Ectodermal cell (in vitro differentiated cells): ENCODE results near the gene COL3A1.

Source experiments
- H3K27ac ChIP-seq: 2 replicates; pipeline ENCODE4 v1.7.0; 2013; ENCODE audit warnings: mild to moderate bottlenecking, low read depth, low read length; ENCODE audit not compliant: insufficient read depth, poor library complexity, severe bottlenecking
- H3K27me3 ChIP-seq: 2 replicates; pipeline ENCODE4 v1.7.0; 2013; ENCODE audit warnings: mild to moderate bottlenecking, low read length; ENCODE audit not compliant: insufficient read depth, control insufficient read depth, poor library complexity, severe bottlenecking
- H3K36me3 ChIP-seq: one replicate; pipeline ENCODE4 v1.7.0; 2013; ENCODE audit warnings: low read length; ENCODE audit not compliant: control insufficient read depth, insufficient read depth
- H3K4me1 ChIP-seq: one replicate; pipeline ENCODE4 v1.7.0; 2013; ENCODE audit warnings: low read length; ENCODE audit not compliant: control insufficient read depth, insufficient read depth
- H3K4me3 ChIP-seq: 2 replicates; pipeline ENCODE4 v1.7.0; 2013; ENCODE audit warnings: low read depth, low read length, control low read depth; ENCODE audit not compliant: insufficient read depth
- H3K9me3 ChIP-seq: 2 replicates; pipeline ENCODE4 v1.7.0; 2013; ENCODE audit warnings: mild to moderate bottlenecking, low read length, moderate library complexity; ENCODE audit not compliant: control insufficient read depth
- WGBS, 2 experiments: methylation state at CpG; one replicate each; pipeline ENCODE4 v1.1.7; 2013; ENCODE audit warnings: missing lambda C conversion rate in 2 of 2; 5-methylcytosine and 5-hydroxymethylcytosine counted together

Gene COL3A1

DNA sequence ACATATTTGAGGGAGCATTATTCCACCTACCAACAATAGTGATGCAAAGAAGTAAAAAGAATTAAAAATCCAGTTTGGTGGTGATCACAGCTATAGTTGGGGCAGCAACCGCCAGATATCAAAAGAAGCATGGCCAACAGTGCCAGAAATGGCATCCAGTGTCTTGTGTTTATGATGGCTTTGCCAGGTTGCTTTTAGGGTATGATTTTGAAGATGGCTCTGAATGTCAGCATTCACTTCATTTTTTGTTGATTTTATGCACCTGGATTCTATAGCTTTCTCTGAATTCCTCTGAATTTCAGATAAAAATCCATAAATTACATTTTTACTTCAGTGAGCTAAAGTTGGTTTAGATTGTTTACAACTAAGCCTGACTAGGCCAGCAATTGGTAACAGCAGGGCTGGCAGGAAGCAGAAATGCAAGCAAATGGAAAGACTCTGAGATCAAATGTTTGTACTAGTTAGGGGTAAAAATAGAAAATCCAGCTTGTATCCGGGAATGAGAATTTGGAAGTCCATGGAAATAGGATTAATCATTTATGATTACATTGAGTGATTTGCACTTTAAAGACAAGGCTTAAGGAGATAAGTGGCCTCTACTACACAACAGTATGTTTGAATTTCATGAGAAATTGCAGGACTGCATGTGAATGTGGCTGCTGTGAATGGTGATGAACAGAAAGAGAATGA is 40.4 kb downstream of the COL3A1 start:
- no peaks in the 10 kb centered on the region for H3K9me3 ChIP-seq
- peaks cover 13% of the 10 kb centered on the region for H3K4me1 ChIP-seq
- H3K27me3 ChIP-seq, result no peaks in the 10 kb centered on the region
- no peaks in the 10 kb centered on the region for H3K36me3 ChIP-seq
- H3K27ac ChIP-seq, result no peak overlapping the region
- 89 to 91% methylated on average over 2 of the region's 2 CpGs for WGBS, 2 experiments
- H3K4me3 ChIP-seq, result no peak overlapping the region

DNA sequence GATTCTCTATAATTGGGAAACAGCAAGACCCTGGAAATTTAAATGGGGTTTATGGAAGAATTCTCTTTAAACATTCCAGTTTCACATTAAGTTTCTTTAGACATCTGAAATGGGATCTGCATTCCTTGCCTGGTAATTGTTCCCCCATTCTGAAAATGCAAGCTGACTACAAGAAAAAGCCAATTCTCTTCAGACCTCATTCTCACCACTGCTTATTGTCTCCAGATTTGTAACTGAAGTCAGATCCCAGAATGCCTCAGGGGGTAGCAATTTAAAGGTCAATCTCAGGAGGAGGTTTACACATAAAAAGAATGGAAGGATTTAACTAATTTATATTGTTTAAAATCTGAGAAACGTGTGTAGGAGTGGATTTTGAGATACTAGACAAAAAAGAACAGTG is 41.2 kb downstream of the COL3A1 start:
- Histone ChIP-seq H3K27ac (no peak overlapping the region), H3K4me1 (peaks cover 13% of the 10 kb centered on the region), H3K9me3 (no peaks in the 10 kb centered on the region)

DNA sequence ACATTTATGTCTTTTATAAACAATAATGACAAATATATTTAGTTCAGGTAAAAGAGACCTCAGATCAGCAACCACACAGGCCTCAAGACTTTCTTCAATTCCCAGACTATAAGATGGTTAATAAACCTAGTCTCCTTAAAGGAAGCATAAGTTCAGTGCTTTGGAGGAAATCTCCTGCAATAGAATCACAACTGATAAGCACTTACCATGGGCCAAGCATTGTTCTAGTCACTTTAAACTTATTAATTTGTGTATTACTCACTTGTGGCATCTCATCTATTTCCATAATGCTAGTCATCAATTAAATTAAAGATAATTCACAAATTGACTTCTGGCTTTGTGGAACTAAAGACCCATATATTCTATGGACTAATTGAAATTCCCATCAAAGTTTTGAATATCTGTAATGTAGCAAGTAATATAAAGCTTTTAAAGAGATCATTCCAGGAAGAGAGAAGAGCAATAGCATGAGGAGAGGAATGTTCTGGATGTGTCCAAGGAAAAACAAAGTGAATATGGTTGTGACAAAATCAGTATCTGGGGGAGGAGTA is 42.2 kb downstream of the COL3A1 start:
- H3K4me1 ChIP-seq, result peaks cover 13% of the 10 kb centered on the region
- H3K27me3 ChIP-seq, result no peaks in the 10 kb centered on the region
- no peak overlapping the region for H3K27ac ChIP-seq
- H3K9me3 ChIP-seq, result no peaks in the 10 kb centered on the region
- no peaks in the 10 kb centered on the region for H3K36me3 ChIP-seq
- no peak overlapping the region for H3K4me3 ChIP-seq

More for the DNA sequence above, 41.2 kb downstream of the COL3A1 start:
- no peaks in the 10 kb centered on the region for H3K27me3 ChIP-seq
- H3K36me3 ChIP-seq, result no peaks in the 10 kb centered on the region
- H3K4me3 ChIP-seq, result no peak overlapping the region
- 0 to 18% methylated on average over 1 of the region's 1 CpG for WGBS, 2 experiments

DNA sequence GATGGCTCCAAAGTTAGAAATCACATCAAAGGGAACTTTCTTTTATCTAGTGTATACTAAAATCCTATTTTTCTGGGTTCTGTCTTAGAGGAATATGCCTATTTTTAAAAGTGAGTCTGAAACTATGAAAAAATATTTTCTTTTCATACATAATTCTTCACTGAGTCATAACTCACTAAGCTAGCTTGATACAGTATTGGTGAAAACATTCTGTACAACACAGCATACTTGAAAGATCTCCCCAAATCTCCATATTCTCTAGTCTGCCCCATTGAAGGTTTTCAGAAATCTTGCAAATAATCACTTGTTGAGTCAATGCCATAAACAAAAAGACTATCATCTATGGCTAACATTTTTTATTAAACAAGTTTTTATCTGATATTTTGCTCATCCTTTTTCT is 44.5 kb downstream of the COL3A1 start:
- no peak overlapping the region for H3K27ac ChIP-seq
- H3K4me1 ChIP-seq, result peaks cover 13% of the 10 kb centered on the region
- no peaks in the 10 kb centered on the region for H3K9me3 ChIP-seq
- H3K4me3 ChIP-seq, result no peak overlapping the region
- no peaks in the 10 kb centered on the region for H3K27me3 ChIP-seq
- H3K36me3 ChIP-seq, result no peaks in the 10 kb centered on the region

DNA sequence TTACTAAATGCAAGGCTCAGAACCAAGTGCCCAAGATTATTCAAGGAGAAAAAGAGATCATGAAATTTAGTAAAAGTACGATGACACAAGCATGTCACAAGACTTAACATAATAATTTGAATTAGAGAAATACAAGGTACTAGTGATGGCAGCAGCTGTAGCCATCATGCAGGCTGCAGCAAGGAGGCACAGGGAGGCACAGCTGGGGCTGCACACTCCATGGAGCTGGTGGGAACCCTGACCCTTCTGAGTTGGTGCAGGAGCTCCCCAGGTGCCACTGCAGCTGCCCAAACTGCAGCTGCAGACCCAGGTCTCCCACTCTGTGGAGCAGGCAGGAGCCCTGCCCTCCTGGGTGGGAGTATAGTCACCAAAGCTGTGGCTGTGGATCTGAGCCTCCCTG is 46.0 kb downstream of the COL3A1 start:
- Histone ChIP-seq H3K27me3 (no peaks in the 10 kb centered on the region), H3K9me3 (no peaks in the 10 kb centered on the region), H3K36me3 (no peaks in the 10 kb centered on the region), H3K4me3 (no peak overlapping the region), H3K4me1 (peaks cover 5% of the 10 kb centered on the region), H3K27ac (no peak overlapping the region)
- WGBS, 2 experiments, result 94 to 100% methylated on average over 1 of the region's 1 CpG

DNA sequence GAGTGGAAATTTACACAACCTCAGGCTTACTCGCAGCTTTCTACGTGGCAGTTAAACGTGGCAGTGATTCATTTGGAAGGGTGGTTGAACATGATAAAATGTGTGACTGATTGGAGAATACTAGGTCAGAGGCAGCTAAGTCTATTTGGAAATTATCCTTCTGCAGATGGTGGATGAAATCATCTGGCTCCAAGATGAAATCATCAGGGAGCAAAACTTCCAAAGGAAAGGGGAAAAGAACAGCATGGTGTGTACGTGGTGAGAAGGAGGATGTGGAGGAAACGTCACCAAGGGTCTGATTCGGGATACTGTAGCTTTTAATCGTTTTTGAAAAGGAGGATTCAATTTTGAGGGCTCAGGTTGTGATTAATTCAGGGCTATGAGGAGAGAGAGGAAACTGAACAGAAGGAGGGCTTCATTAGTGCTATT is 47.9 kb downstream of the COL3A1 start:
- no peaks in the 10 kb centered on the region for H3K9me3 ChIP-seq
- no peaks in the 10 kb centered on the region for H3K27me3 ChIP-seq
- H3K36me3 ChIP-seq, result no peaks in the 10 kb centered on the region
- H3K27ac ChIP-seq, result no peak overlapping the region
- 90 to 93% methylated on average over 7 of the region's 7 CpGs for WGBS, 2 experiments
- no peaks in the 10 kb centered on the region for H3K4me1 ChIP-seq
- no peak overlapping the region for H3K4me3 ChIP-seq

DNA sequence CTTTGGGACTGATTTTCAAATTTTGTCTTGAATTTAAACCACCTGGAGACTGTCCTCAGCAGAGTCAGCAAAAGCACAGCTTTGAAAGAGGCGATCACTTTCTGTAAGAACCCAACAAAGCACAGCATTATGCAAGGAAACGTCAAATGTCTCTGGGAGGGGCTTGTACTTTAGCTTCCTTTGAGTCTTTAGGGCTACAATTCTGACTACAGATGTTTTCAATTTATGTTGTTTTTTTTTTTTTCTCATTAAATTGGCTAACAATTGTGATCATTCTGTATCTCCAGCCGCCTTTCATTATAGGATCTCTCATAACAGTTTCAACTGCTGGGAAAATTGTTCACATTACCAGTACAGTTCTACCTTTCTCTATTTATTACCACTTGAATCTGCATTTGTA is 48.3 kb downstream of the COL3A1 start:
- H3K36me3 ChIP-seq, result no peaks in the 10 kb centered on the region
- no peaks in the 10 kb centered on the region for H3K9me3 ChIP-seq
- no peak overlapping the region for H3K27ac ChIP-seq
- WGBS, 2 experiments, result 82 to 93% methylated on average over 3 of the region's 3 CpGs
- H3K27me3 ChIP-seq, result no peaks in the 10 kb centered on the region
- H3K4me1 ChIP-seq, result no peaks in the 10 kb centered on the region
- no peak overlapping the region for H3K4me3 ChIP-seq

DNA sequence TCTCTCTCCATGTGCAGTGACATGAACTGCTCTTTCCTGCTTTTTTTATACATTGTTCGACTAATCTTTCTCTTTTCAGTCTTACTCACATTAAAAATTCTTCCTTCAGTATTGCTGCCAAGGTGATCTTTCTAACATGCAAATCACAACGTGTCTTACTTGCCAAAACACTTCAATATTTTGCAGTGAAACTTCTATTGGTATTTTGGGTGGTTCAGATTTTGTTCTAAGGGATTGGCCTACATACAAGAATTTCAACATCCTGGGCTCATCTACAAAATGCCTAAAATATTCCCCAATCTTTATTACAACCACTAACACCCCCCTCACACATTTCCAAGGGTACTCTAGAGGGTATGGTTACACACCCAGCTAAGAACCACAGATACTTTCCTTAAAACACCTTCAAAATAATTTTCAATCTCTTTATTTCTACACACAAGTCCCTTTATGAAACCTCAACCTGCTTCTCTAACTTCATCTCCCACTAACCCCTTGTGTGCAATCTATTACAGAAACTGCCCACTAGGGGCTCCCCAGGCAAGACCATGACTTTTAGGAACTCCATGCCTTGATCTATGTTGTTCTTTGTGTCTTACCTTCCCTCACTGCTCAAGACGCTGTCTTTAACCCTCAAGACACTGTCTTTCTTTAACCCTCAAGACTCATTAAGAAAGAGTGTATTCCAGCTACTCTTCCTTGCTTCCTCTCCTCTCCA is 50.9 kb downstream of the COL3A1 start:
- Histone ChIP-seq H3K4me3 (no peak overlapping the region), H3K4me1 (no peaks in the 10 kb centered on the region), H3K9me3 (no peaks in the 10 kb centered on the region), H3K27ac (no peak overlapping the region), H3K36me3 (no peaks in the 10 kb centered on the region), H3K27me3 (no peaks in the 10 kb centered on the region)
- WGBS, 2 experiments, result 64 to 74% methylated on average over 2 to 3 of the region's 3 CpGs

DNA sequence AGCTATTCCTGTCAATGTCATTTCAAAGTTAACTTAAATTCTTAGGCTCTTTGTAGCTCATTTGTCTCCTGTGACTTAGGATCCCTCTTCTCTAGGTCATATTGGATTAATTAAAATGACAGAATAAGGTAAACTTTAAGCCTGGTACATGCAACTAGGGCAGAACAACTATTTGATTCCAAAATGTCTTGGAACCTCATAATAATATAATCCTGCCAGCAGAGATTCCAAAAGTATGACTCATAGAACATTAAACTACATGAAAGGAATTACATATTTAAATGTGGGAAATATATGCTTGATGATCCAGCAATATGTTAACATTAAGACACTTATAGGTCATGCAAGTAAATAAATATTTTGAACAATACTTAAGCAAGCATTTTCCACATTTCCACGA is 63.3 kb downstream of the COL3A1 start:
- Histone ChIP-seq H3K36me3 (no peaks in the 10 kb centered on the region), H3K4me1 (no peaks in the 10 kb centered on the region)
- WGBS, 2 experiments, result 83% methylated on average over 1 of the region's 1 CpG; no CpG with 5 or more reads in 1 of the 2 experiments

DNA sequence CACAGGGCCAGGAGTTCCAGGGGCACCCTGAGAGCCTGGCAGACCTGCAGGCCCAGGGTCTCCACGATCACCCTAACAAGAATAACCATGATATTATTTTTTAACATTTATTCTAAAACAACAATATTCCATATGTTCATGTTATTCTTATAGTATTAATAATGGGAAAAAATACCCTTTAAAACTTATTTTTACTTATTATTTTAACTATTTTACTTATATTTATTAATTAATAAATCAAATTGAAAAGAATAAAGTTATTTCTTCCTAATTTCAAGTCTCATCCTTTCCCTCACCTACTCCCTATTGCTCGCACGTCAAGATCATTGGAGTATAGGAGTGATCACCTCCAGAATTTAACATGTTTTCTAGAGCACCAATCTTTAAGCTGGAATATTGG is 71.7 kb downstream of the COL3A1 start:
- Histone ChIP-seq H3K9me3 (no peaks in the 10 kb centered on the region), H3K4me3 (no peak overlapping the region), H3K4me1 (no peaks in the 10 kb centered on the region), H3K27me3 (no peaks in the 10 kb centered on the region), H3K27ac (no peak overlapping the region), H3K36me3 (no peaks in the 10 kb centered on the region)
- WGBS, 2 experiments, result 96% methylated on average over 2 of the region's 3 CpGs; no CpG with 5 or more reads in 1 of the 2 experiments

More for the DNA sequence above, 63.3 kb downstream of the COL3A1 start:
- Histone ChIP-seq H3K27me3 (no peaks in the 10 kb centered on the region), H3K27ac (no peak overlapping the region), H3K4me3 (no peak overlapping the region), H3K9me3 (no peaks in the 10 kb centered on the region)
